Spleen (tissue), 11 donors: ENCODE results near the gene VSTM2A. TPM values are rescaled to one million over a fixed set of nuclear protein-coding genes. Genes with fewer than 3 reads are reported as not detected.

Experiments used
- DNase-seq: peaks from one replicate; pipeline ENCODE4 v3.0.0-alpha.2; 2020
- H3K27ac ChIP-seq, 8 donors: fragments of 200-600 bp; sonication (generic) in 7 of 8; 1 replicate in 4 of 8; 2 replicates in 4 of 8; pipeline versions ENCODE4 v1.5.0 to v1.8.0; 2016 to 2021; ENCODE audit warnings: inconsistent platforms in 4 of 8, mild to moderate bottlenecking in 4 of 8, moderate library complexity in 1 of 8
- H3K27me3 ChIP-seq, 7 donors: fragments of 200-600 bp; sonication (generic) in 6 of 7; replicated peaks in 1 of 7; 1 replicate in 4 of 7; 2 replicates in 3 of 7; pipeline versions ENCODE4 v1.5.0 to v1.8.0; 2016 to 2021; ENCODE audit warnings: inconsistent platforms in 3 of 7, mild to moderate bottlenecking in 1 of 7
- H3K36me3 ChIP-seq, 6 donors: fragments of 200-600 bp; sonication (generic) in 5 of 6; 1 replicate in 4 of 6; 2 replicates in 2 of 6; pipeline versions ENCODE4 v1.5.0 to v1.8.0; 2016 to 2021; ENCODE audit warnings: inconsistent platforms in 2 of 6
- H3K4me1 ChIP-seq, 6 donors: fragments of 200-600 bp; sonication (generic) in 5 of 6; 1 replicate in 3 of 6; 2 replicates in 3 of 6; pipeline versions ENCODE4 v1.5.0 to v1.8.0; 2016 to 2021; ENCODE audit warnings: inconsistent platforms in 3 of 6
- H3K4me3 ChIP-seq, 8 donors: fragments of 200-600 bp; sonication (generic) in 7 of 8; 1 replicate in 4 of 8; 2 replicates in 4 of 8; pipeline versions ENCODE4 v1.5.0 to v1.8.0; 2016 to 2021; ENCODE audit warnings: inconsistent platforms in 4 of 8, mild to moderate bottlenecking in 4 of 8, moderate library complexity in 2 of 8
- H3K9me3 ChIP-seq, 8 donors: fragments of 200-600 bp; sonication (generic) in 7 of 8; 1 replicate in 4 of 8; 2 replicates in 4 of 8; pipeline versions ENCODE4 v1.5.0 to v1.8.0; 2016 to 2021; ENCODE audit warnings: inconsistent platforms in 4 of 8
- POLR2A ChIP-seq, 3 donors: fragments of 450-650 bp; IDR thresholded peaks; one replicate each; pipeline ENCODE4 v1.5.1; 2017; ENCODE audit warnings: antibody characterized with exemption in 3 of 3, mild to moderate bottlenecking in 1 of 3
- POLR2AphosphoS5 ChIP-seq, 3 donors: sonication (generic); formaldehyde crosslinking; IDR thresholded peaks; one replicate each; pipeline ENCODE4 v1.5.1; 2017; ENCODE audit warnings: antibody characterized with exemption in 3 of 3
- WGBS, 5 donors: extraction: QIAGEN DNeasy Blood & Tissue Kit in 3 of 5; methylation state at CpG; one replicate each; pipeline versions ENCODE4 v1.1.5 to v1.1.7; 2013 to 2018; 5-methylcytosine and 5-hydroxymethylcytosine counted together
- intact Hi-C: fragments of 100-400 bp; cut with DNase I; formaldehyde crosslinking; loops from one replicate; pipeline ENCODE4 v1.15.0; 2023; ENCODE audit warnings: low total_unique reads
- polyA plus RNA-seq, 3 donors: library from polyadenylated mRNA; stranded (reverse); fragments of 200-250 nt; gene quantifications; one replicate each; pipeline ENCODE4 v1.2.1, GENCODE V29; 2013
- total RNA-seq, 7 donors: library from RNA; depleted of rRNA in 3 of 7; stranded (reverse); fragments of >200 nt in 3 of 7; fragmentation: NEBNext Ultra II Directional in 4 of 7; extraction: Animal tissue kit (Norgen Biotek cat#: 25700) in 4 of 7; gene quantifications; one replicate each; pipeline versions ENCODE4 v1.1.0 to v1.2.1, GENCODE V29; 2016 to 2021
- TF ChIP-seq, protein P1 (sequence below), 11 experiments: fragments of 200-600 bp in 7 of 11; fragments of 450-650 bp in 4 of 11; sonication (generic) in 4 of 11; IDR thresholded peaks in 8 of 11; conservative IDR thresholded peaks in 3 of 11; 1 replicate in 7 of 11; 2 replicates in 4 of 11; pipeline versions ENCODE4 v1.4.0 to v1.8.0; 2016 to 2021; ENCODE audit warnings: antibody characterized with exemption in 11 of 11, inconsistent platforms in 4 of 11, mild to moderate bottlenecking in 1 of 11
- donor health status: healthy with polysubstance abuse.
- donor health status: DM: no; HTN: no; CAD: no; lungs with moderate emphysema.
- donor health status: DM: no; HTN: no; CAD: no.
- donor health status: Bipolar disorder and iron deficiency.
- donor health status: healthy.
- donor health status: DM: no; HTN: no; CAD: no.
- donor health status: DM: yes; HTN: yes; CAD: no.

Gene VSTM2A
- total and polyA plus RNA-seq, 10 donors = not detected

DNA sequence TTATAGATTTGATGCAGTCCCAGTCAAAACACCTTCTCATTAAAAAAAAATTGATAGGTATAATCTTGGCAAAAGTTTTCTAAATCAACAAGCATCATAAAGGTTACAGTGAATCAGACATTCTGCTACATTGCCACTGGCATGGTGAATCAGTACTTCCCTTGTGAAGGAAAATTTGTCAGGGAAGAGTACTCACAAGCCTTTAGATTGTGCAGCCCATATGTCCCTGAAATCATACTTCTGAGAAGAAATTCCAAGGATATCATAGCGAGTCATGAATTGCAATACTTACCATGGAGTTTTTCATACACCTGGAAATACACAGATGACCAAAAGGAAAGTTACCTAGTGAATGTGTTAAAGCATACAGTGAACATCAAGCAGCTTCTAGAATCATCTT lies 17.2 kb downstream of the VSTM2A start:
- Histone ChIP-seq H3K36me3 (no peaks in the 10 kb centered on the region), H3K4me3 (no peak overlapping the region), H3K27me3 (no peaks in the 10 kb centered on the region), H3K4me1 (no peaks in the 10 kb centered on the region), H3K9me3 (no peaks in the 10 kb centered on the region), H3K27ac (no peak overlapping the region)
- TF ChIP-seq POLR2AphosphoS5 (IDR thresholded peaks at IDR 0.05) (no peak), POLR2A (IDR thresholded peaks at IDR 0.05) (no peak)
- TF ChIP-seq, protein P1, sequence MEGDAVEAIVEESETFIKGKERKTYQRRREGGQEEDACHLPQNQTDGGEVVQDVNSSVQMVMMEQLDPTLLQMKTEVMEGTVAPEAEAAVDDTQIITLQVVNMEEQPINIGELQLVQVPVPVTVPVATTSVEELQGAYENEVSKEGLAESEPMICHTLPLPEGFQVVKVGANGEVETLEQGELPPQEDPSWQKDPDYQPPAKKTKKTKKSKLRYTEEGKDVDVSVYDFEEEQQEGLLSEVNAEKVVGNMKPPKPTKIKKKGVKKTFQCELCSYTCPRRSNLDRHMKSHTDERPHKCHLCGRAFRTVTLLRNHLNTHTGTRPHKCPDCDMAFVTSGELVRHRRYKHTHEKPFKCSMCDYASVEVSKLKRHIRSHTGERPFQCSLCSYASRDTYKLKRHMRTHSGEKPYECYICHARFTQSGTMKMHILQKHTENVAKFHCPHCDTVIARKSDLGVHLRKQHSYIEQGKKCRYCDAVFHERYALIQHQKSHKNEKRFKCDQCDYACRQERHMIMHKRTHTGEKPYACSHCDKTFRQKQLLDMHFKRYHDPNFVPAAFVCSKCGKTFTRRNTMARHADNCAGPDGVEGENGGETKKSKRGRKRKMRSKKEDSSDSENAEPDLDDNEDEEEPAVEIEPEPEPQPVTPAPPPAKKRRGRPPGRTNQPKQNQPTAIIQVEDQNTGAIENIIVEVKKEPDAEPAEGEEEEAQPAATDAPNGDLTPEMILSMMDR (IDR thresholded peaks at IDR 0.05 in 8 of 11, conservative IDR thresholded peaks at IDR 0.05 in 3 of 11) = no peak
- 68 to 93% (median 87%) methylated on average over 1 of the region's 1 CpG for WGBS, 5 donors
- no peak for DNase-seq
- intact Hi-C loops = no loop called here

DNA sequence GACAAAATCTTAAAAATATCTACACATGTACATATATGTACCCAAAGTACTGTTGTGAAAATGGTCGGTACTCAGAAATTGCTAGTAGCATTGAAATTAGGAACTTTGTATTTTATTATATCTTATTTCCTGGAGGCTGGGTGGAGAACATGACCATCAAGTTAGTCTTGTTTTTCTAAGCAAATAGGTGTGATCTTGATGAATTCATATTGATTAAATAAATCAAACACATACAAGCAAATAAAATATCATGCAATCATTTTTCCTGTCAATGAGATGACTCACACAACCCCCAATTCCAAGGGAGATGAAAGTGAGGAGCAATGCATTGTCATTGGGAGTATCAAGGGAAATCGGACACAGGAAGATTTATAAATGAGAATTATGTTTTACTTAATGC lies 18.0 kb downstream of the VSTM2A start:
- TF ChIP-seq POLR2AphosphoS5 (IDR thresholded peaks at IDR 0.05) (no peak), POLR2A (IDR thresholded peaks at IDR 0.05) (no peak)
- TF ChIP-seq, protein P1 (IDR thresholded peaks at IDR 0.05 in 8 of 11, conservative IDR thresholded peaks at IDR 0.05 in 3 of 11) = no peak
- 70 to 84% (median 79%) methylated on average over 2 of the region's 2 CpGs for WGBS, 5 donors
- Histone ChIP-seq H3K4me3 (no peak overlapping the region), H3K27ac (no peak overlapping the region), H3K36me3 (no peaks in the 10 kb centered on the region), H3K27me3 (no peaks in the 10 kb centered on the region), H3K9me3 (peaks cover 0 to 4% (median 0%) of the 10 kb centered on the region in 8 donors), H3K4me1 (no peaks in the 10 kb centered on the region)
- no peak for DNase-seq
- intact Hi-C loops = no loop called here

DNA sequence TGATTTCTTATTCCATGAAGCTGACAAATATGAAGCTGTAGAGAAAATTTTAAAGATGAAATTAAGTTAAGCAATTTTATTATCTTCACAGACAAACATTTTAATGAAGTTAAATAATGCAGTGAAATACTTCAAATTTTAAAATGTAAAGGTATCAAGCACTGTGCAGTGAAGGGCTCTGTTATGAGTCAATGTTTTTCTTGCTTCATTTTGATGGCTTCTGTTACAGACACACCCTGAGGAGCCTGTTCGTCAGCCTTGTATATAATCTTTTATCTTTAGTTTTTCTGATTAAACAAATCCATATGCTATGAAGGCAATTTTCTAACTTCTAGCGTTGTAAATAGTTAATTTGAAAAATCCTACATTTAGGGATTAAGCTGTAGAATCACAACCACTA lies 18.5 kb downstream of the VSTM2A start:
- 86 to 92% (median 87%) methylated on average over 2 of the region's 2 CpGs for WGBS, 5 donors
- intact Hi-C loops = no loop called here
- Histone ChIP-seq H3K9me3 (peaks cover 0 to 7% (median 0%) of the 10 kb centered on the region in 8 donors), H3K27ac (no peak overlapping the region), H3K36me3 (no peaks in the 10 kb centered on the region), H3K27me3 (no peaks in the 10 kb centered on the region), H3K4me1 (no peaks in the 10 kb centered on the region), H3K4me3 (no peak overlapping the region)
- no peak for DNase-seq
- TF ChIP-seq POLR2A (IDR thresholded peaks at IDR 0.05) (no peak), POLR2AphosphoS5 (IDR thresholded peaks at IDR 0.05) (no peak)
- TF ChIP-seq, protein P1 (IDR thresholded peaks at IDR 0.05 in 8 of 11, conservative IDR thresholded peaks at IDR 0.05 in 3 of 11) = no peak

DNA sequence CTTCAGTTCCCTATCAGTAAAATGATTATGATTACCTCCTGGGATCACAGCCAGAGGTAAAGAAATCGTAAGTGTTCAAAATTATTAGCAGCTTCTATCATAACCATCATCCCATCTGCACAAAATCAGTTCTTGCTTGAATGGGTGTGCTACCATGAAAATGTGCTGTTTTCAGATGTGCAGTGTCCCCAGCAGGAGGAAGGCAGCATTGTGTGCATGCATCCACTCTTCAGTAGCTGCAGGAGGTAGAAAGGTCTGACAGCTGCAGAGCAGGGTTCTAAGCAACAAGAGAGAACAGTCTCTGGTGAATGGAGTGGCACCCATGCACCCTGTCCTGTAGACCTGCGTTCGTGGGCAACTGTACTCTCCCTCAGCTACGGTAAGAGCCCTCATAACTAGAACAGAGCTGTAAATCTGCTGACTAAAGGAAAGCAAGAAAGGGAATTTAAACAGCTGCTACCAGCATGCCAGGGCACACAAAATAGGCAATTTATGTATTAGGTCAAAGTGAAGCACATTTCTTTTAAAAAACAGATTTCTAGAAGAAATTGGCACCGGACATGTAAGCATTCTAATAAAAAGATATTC lies 21.2 kb downstream of the VSTM2A start:
- intact Hi-C loops = no loop called here
- Histone ChIP-seq H3K9me3 (peaks cover 0 to 7% (median 0%) of the 10 kb centered on the region in 8 donors), H3K4me3 (no peak overlapping the region), H3K27me3 (no peaks in the 10 kb centered on the region), H3K4me1 (no peaks in the 10 kb centered on the region), H3K36me3 (no peaks in the 10 kb centered on the region), H3K27ac (no peak overlapping the region)
- TF ChIP-seq, protein P1 (IDR thresholded peaks at IDR 0.05 in 8 of 11, conservative IDR thresholded peaks at IDR 0.05 in 3 of 11) = no peak
- TF ChIP-seq POLR2A (IDR thresholded peaks at IDR 0.05) (no peak), POLR2AphosphoS5 (IDR thresholded peaks at IDR 0.05) (no peak)
- DNase-seq = no peak
- WGBS, 5 donors = 73 to 81% (median 78%) methylated on average over 5 of the region's 5 CpGs
